ENCODE measurements around the gene KCNK13.

DNA sequence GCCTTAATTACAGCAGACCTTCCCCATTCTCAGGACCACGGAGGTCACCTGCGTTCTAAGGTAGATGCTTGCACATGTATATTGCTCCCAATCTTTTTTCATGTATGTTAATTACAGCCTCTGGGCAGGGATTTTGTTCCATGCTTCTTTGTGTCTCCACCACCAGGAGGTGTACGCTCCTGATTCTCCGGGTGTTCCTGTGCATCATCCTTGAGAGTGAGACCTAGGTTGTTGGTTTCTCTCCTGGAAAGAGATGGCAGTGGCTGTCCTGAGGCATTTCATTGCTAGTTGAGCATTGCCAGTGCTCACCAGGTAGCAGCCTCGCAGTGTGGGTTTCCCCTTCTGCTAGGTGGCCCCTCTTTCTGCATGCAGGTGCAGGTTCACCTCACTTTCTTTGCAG, 52.8 kb downstream of the KCNK13 start:
- TF ChIP-seq, protein P1, sequence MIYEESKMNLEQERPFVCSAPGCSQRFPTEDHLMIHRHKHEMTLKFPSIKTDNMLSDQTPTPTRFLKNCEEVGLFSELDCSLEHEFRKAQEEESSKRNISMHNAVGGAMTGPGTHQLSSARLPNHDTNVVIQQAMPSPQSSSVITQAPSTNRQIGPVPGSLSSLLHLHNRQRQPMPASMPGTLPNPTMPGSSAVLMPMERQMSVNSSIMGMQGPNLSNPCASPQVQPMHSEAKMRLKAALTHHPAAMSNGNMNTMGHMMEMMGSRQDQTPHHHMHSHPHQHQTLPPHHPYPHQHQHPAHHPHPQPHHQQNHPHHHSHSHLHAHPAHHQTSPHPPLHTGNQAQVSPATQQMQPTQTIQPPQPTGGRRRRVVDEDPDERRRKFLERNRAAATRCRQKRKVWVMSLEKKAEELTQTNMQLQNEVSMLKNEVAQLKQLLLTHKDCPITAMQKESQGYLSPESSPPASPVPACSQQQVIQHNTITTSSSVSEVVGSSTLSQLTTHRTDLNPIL (CRISPR knock-in tag; IDR thresholded peaks at IDR 0.05; ENCODE audit: low read depth), result no peak
- TF ChIP-seq, protein P2, sequence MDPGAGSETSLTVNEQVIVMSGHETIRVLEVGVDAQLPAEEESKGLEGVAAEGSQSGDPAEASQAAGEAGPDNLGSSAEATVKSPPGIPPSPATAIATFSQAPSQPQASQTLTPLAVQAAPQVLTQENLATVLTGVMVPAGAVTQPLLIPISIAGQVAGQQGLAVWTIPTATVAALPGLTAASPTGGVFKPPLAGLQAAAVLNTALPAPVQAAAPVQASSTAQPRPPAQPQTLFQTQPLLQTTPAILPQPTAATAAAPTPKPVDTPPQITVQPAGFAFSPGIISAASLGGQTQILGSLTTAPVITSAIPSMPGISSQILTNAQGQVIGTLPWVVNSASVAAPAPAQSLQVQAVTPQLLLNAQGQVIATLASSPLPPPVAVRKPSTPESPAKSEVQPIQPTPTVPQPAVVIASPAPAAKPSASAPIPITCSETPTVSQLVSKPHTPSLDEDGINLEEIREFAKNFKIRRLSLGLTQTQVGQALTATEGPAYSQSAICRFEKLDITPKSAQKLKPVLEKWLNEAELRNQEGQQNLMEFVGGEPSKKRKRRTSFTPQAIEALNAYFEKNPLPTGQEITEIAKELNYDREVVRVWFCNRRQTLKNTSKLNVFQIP (CRISPR knock-in tag; IDR thresholded peaks at IDR 0.05; ENCODE audit: borderline replicate concordance, low read depth), result no peak
- TF ChIP-seq TCF4 (CRISPR knock-in tag; IDR thresholded peaks at IDR 0.05; ENCODE audit: borderline replicate concordance) (no peak), ZNF565 (CRISPR knock-in tag; conservative IDR thresholded peaks at IDR 0.05; ENCODE audit: low read depth) (no peak), ESRRG (CRISPR knock-in tag; IDR thresholded peaks at IDR 0.05) (no peak), ZFP30 (CRISPR knock-in tag; IDR thresholded peaks at IDR 0.05) (no peak), ZNF8 (CRISPR knock-in tag; IDR thresholded peaks at IDR 0.05) (no peak), SNAI2 (CRISPR knock-in tag; IDR thresholded peaks at IDR 0.05) (no peak), ZFP3 (CRISPR knock-in tag; IDR thresholded peaks at IDR 0.05) (no peak), TOX (CRISPR knock-in tag; IDR thresholded peaks at IDR 0.05; ENCODE audit: borderline replicate concordance) (no peak)
- TF ChIP-seq, protein P3, sequence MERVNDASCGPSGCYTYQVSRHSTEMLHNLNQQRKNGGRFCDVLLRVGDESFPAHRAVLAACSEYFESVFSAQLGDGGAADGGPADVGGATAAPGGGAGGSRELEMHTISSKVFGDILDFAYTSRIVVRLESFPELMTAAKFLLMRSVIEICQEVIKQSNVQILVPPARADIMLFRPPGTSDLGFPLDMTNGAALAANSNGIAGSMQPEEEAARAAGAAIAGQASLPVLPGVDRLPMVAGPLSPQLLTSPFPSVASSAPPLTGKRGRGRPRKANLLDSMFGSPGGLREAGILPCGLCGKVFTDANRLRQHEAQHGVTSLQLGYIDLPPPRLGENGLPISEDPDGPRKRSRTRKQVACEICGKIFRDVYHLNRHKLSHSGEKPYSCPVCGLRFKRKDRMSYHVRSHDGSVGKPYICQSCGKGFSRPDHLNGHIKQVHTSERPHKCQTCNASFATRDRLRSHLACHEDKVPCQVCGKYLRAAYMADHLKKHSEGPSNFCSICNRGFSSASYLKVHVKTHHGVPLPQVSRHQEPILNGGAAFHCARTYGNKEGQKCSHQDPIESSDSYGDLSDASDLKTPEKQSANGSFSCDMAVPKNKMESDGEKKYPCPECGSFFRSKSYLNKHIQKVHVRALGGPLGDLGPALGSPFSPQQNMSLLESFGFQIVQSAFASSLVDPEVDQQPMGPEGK (CRISPR knock-in tag; IDR thresholded peaks at IDR 0.05; ENCODE audit: borderline replicate concordance), result no peak
- TF ChIP-seq, protein P4, sequence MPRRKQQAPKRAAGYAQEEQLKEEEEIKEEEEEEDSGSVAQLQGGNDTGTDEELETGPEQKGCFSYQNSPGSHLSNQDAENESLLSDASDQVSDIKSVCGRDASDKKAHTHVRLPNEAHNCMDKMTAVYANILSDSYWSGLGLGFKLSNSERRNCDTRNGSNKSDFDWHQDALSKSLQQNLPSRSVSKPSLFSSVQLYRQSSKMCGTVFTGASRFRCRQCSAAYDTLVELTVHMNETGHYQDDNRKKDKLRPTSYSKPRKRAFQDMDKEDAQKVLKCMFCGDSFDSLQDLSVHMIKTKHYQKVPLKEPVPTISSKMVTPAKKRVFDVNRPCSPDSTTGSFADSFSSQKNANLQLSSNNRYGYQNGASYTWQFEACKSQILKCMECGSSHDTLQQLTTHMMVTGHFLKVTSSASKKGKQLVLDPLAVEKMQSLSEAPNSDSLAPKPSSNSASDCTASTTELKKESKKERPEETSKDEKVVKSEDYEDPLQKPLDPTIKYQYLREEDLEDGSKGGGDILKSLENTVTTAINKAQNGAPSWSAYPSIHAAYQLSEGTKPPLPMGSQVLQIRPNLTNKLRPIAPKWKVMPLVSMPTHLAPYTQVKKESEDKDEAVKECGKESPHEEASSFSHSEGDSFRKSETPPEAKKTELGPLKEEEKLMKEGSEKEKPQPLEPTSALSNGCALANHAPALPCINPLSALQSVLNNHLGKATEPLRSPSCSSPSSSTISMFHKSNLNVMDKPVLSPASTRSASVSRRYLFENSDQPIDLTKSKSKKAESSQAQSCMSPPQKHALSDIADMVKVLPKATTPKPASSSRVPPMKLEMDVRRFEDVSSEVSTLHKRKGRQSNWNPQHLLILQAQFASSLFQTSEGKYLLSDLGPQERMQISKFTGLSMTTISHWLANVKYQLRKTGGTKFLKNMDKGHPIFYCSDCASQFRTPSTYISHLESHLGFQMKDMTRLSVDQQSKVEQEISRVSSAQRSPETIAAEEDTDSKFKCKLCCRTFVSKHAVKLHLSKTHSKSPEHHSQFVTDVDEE (CRISPR knock-in tag; IDR thresholded peaks at IDR 0.05), result no peak
